NCI-H146 treated with DMSO at 0.1 percent for 48 hours (cell line): ENCODE results near the gene MRPL39.
"Not testable (repeated sequence)": the region's sequence is repeated elsewhere in the genome, so short reads cannot be mapped to it uniquely, and the experiment has no call there.

Source experiments
- DNase-seq: peaks from one replicate; lab custom pipeline; 2025; ENCODE audit not compliant: unreplicated experiment; lab: John Stamatoyannopoulos, UW

Gene MRPL39

GRCh38 chr21:25607151-25608043 is at the start of gene MRPL39:
Gene MRPL39, minus strand, starts transcription at chr21:25607481. Its CDS starts 6 bp downstream, at chr21:25607475.
- peak; percentile 53 for DNase-seq

GRCh38 chr21:25656412-25656811 is 49.1 kb upstream of the MRPL39 start:
- no peak for DNase-seq

DNA sequence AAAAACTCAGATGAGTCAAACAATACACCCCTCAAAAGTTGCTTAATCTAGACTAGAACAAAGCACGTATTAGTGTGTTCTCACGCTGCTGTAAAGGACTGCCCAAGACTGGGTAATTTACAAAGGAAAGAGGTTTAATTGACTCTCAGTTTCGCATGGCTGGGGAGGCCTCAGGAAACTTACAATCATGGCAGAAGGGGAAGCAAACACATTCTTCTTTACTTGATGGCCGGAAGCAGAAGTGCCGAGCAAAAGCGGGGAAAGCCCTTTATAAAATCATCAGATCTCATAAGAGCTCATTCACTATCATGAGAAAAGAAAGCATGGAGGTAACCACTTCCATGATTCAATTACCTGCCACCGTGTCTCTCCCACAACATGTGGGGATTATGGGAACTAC is 41.9 kb upstream of the MRPL39 start:
- DNase-seq: no peak

- no peak for DNase-seq
Measured at GRCh38 chr21:25647647-25648046, 40.4 kb upstream of the MRPL39 start.

- no peak for DNase-seq
Measured at GRCh38 chr21:25646474-25646873, 39.2 kb upstream of the MRPL39 start.

- DNase-seq: no peak
Measured at GRCh38 chr21:25643486-25643885, 36.2 kb upstream of the MRPL39 start.

GRCh38 chr21:25640943-25641292 is 33.6 kb upstream of the MRPL39 start:
- DNase-seq: no peak

DNA sequence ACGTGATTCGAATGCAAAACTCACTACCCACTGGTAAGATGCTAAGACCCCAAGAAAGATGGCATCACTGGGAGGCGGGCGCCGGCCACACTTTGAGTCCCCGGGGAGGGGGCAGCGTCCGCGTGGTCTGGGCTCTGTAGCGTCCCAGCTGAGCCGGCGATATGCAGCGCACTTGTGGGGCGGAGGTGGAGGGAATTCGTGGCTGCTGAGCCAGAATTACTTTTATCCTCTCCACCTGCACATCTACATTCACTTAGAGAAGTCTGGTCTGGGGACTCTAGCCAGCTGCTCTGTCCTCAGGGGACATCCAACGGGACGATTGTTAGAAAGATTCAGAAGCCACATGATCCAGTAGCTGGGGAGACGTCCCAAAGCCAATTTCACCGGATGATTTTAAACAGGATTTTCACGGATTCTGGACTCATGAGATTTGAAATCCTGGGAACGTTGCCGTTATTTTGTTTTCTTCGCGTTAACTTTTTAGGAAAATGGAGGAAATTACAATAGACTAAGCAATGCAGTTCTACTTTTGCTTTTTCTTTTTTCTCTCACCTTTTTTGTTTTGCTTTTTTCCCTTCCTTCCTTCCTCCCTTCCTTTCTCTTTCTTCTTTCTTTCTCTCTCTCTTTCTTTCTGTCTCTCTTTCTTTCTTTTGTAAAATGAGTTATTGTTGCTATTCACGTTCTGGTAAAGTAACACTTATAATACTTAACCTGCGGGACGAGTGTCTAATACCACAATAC is 33.1 kb upstream of the MRPL39 start:
- no peak for DNase-seq

GRCh38 chr21:25639551-25640201 is 32.4 kb upstream of the MRPL39 start:
- peak; percentile 11 for DNase-seq

DNA sequence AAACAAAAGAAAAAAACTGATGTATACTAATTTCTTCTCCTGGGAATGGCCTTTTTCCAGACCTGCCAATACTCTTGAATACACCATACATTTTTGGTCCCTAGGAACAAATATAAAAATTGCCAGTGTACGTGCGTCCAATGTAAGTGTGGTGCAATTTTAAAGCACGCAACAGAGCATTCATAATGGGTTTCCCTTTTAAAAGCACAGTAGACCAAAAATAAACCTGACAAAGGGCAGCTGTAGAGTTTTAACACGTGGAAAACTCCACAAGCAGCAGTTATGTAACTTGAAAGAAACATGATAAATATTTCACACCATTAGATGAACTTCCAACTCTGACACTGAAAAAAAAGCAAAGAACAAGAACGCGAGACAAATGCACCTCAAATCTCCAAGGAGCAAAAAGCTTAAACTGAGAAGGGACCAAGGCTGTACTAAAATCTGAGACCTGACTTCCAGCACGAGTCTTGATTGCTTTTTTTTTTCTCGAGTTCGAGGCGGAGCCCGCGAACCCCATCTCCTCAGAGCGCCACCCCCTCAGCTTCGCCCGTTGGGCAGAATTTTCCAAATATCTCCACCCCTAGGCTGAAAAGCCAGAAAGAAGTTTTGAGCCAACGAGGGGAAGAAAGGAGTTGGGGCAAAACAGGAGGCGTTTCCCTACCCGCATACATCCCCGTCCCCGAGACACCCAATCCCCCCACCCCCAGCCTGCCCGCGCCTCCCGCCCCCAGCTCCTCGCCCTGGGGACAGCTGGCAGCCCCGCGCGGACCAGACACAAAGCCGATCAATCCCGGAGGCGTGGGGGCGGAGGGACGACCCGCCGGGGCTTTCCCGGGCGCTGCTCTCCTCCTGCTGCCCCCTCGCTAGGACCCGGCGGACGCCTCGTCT is 31.6 kb upstream of the MRPL39 start, which contains the start of gene JAM2:
JAM2 (plus strand) TSS at position 599 of the 891 bp plus-strand sequence. CDS start 564 bp downstream, outside the sequence.
- DNase-seq: peak; percentile 21

DNA sequence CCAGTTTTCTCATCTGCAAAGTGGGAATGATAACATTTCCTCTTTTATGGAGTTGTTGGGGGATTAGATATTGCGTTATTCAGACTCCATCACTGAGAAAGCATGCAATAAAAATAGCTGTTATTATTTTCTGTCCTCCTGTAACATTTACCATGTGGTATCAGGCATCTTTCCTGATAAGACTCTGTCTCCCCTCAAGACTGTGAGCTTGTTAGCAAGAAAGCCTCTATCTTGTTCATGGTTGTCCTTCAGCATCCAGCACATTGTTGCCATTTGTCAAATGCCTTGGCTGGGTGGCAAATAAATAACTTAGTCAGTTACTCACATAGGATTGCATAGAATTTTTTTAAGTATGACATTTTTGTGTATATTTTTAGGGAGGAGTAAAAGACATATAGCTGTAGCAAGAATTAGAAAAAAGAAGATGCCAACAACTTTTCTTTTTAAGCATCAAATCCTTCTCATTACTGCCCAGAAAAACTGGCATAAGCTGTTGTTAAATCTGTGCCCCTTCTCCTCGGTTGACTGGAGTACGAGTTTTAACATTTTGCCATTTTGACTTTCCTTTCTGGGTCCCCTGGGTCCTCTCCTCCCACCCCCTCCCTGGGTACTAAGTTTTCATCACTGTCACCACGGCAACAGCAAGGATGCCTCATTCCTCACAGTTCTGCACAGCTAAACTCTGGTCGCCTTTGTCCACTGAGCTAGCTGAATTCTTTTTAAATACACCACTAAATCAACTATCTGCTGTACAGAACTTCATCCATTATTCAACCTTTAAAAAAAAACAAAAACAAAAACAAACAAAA is 30.8 kb upstream of the MRPL39 start:
- no peak for DNase-seq

- DNase-seq: no peak
Measured at GRCh38 chr21:25636727-25637126, 29.4 kb upstream of the MRPL39 start.

DNA sequence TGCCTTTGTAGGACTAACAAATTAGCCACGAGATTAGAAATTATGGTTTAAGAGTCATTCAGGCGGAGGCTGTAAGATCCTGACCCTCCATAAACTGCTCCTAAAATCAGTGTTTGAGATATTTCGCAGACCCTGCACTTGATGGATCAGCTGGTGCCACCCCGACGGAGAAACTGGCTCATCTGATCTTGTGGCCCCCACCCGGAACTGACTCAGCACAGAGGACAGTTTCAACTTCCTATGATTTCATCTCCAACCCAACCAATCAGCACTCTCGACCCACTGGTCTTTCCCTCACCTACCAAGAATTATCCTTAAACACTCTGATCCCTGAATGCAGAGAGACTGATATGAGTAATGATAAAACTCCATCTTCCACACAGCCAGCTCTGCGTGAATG is 28.0 kb upstream of the MRPL39 start:
- DNase-seq: no peak

GRCh38 chr21:25632296-25632695 is 25.0 kb upstream of the MRPL39 start:
- DNase-seq: no peak

DNA sequence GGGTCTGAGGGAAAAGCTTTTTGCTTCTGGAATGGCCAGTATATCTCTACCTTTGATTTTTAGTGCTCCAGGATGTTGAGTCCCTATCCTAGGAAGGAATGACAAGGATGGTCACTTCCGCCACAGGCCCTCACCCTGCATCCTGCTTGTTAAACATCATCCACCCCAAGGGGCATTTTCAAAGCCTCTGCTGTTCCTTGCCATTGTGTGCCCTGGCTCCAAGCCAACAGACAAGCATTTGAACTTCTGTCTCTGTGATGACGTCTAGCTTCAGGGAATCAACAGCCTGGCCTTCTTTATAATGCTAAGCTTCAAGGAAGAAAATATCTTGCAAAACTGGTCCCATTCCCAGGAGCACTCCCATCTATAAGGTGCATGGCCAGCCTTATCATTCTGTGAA is 19.5 kb upstream of the MRPL39 start:
- DNase-seq: no peak

- DNase-seq: not testable (repeated sequence)
Measured at GRCh38 chr21:25625776-25626555, 18.7 kb upstream of the MRPL39 start.

DNA sequence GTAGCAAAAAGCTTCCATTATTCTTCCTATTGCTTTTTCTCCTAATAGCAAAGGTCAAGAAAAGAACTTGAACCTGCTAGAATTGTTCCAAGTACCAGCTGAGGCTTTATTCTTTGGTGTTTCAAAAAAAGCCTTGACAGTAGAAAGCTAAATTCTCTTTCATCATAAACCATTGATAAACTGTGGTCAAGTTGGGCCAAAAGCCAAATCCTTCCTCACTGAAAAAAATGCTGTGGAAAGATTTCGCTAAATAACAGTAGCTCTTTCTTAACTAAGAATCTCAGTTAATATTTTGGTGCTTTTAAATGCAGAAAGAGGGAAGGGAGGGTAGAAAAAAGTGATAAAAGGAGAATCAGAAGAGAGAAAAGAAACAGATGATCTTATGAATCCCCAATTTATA is 17.8 kb upstream of the MRPL39 start:
- DNase-seq: no peak

DNA sequence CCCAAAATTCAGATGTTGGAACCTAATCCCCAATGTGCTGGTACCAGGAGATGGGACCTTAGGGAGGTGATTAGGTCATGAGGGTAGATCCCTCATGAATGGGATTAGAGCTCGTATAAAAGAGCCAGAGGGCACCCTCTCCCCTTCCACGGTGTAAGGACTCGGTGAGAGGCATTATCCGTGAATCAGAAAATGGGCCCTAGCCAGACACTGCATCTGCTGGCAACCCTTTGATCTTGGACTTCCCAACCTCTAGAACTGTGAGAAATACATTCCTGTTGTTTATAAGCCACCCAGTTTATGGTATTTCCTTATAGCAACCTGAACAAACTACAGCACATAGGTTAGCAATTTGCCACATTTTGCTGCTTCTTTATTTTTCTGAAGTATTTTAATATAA is 17.2 kb upstream of the MRPL39 start:
- DNase-seq: no peak

DNA sequence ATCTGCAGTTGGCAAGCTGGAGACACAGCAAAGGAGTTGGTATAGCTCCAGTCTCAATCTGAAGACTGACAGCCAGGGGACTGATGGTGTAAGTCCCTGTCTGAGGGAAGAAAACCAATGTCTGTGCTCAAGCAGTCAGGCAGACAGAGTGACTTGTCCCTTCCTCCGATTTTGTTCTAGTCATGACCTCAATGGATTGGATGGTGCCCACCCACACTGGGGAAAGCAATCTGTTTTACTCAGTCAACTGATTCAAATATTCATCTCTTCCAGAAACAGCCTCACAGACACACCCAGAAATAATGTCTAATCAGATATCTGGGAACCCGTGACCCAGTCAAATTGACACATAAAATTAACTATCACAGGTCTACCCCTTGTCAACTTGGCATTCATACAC is 11.9 kb upstream of the MRPL39 start:
- no peak for DNase-seq
